ENCODE data around the gene TLR10.

- TF ChIP-seq CTCF (IDR thresholded peaks at IDR 0.05; ENCODE audit: low read depth, low read length) = no peak
- TF ChIP-seq MAX (IDR thresholded peaks at IDR 0.05; ENCODE audit: low read depth, low read length) = no peak
- no peak for TF ChIP-seq POLR2A (IDR thresholded peaks at IDR 0.05; ENCODE audit: extremely low read depth, insufficient read length)
- no peak for TF ChIP-seq MYC (IDR thresholded peaks at IDR 0.05; ENCODE audit: low read depth, low read length)
These were observed 12.3 kb upstream of the TLR10 start for GRCh38 chr4:38795087-38795486.

Data from NB4 (cell line).